Vagina (tissue), 2 donors: ENCODE data around the gene SNAI1.

Source experiments
- CTCF ChIP-seq, 3 experiments: fragments of 450-650 bp in 2 of 3; fragments of 200-600 bp in 1 of 3; sonication (generic) in 1 of 3; IDR thresholded peaks; one replicate each; pipeline ENCODE4 v1.5.1; 2017 to 2019; ENCODE audit warnings: antibody characterized with exemption in 3 of 3, mild to moderate bottlenecking in 2 of 3, moderate library complexity in 2 of 3
- POLR2AphosphoS5 ChIP-seq, 2 donors: sonication (generic); formaldehyde crosslinking; IDR thresholded peaks; one replicate each; pipeline ENCODE4 v1.9.0; 2017; ENCODE audit warnings: antibody characterized with exemption in 2 of 2, mild to moderate bottlenecking in 2 of 2, low read depth in 1 of 2; ENCODE audit not compliant: insufficient read depth in 1 of 2

DNA sequence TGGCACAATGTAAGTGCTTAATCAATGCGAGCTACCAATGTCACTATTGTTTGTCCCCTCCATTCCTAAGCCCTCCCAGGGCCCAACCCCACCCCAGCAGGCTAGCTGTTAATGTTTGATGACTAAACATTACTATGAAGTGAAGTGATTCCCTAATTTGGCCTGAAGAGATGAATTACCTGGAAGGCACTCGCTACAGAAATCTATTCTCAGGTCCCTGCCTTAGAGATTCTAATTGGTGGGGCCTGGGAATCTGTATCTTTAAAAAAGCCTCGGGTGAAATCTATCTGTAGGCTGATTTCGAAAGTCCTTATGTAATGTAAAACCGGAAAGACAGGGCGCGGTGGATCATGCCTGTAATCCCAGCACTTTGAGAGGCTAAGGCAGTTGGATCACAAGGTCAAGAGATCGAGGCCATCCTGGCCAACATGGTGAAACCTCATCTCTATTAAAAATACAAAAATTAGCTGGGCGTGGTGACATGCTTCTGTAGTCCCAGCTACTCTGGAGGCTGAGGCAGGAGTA is 16.9 kb upstream of the SNAI1 start:
- no peak for TF ChIP-seq CTCF (IDR thresholded peaks at IDR 0.05)
- no peak for TF ChIP-seq POLR2AphosphoS5 (IDR thresholded peaks at IDR 0.05; ENCODE audit: insufficient read depth in 1 of 2, low read depth in 1 of 2)
